HG02642 (cell line): ENCODE data around the gene ZNF296.
A peak's percentile ranks its signal among the peaks of the same experiment; 100 is the strongest.
"Not testable (repeated sequence)": the region's sequence is repeated elsewhere in the genome, so short reads cannot be mapped to it uniquely, and the experiment has no call there.

Experiments
- ATAC-seq: cut with Tn5 transposase; IDR thresholded peaks from one replicate; pipeline ENCODE4 v1.9.1; 2021; ENCODE audit warnings: mild to moderate bottlenecking; ENCODE audit not compliant: unreplicated experiment, poor library complexity

ZNF296 gene

DNA sequence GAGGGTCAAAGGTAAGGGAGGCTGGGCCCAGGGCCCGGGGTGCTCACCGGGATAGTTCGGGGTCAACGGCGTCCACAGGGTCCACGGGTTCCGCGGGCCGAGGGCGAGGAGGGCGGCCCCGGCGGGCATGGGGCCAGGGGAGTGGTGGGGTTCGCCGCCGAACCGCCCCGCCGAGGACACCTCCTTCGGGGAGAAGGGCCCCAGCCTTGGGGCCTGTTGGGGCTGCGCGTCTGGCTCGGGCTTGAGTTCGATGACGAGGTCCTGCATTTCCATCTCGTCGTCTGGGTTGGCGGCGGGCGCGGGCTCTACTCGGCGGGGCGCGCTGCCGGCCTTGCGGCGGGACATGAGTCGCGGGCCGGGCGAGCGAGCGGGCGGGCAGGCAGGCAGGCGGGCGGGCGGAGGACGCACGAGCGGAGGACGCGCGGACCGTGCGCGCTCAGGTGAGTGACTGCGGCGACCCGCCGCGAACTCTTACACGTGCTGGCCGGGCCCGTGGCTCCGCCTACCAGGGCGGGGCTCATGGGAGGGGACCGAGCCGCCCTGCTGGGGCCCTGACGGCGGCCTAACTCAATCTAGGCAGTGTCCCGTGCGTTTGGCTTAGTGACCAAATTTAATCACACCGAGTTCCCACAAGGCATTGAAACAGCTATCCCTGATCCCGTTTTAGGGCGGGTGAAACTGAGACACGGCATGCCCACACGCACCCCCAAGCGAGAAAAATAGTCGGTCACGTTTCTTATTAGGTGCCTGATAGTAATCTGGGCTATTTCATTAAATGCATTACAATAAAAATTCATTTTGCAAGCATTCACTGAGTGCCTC, at the start of gene ZNF296:
Gene ZNF296, minus strand, starts transcription at position 450 of the 822 bp plus-strand sequence. Its CDS starts 105 bp downstream, at position 345.
- ATAC-seq = peak; percentile 48

DNA sequence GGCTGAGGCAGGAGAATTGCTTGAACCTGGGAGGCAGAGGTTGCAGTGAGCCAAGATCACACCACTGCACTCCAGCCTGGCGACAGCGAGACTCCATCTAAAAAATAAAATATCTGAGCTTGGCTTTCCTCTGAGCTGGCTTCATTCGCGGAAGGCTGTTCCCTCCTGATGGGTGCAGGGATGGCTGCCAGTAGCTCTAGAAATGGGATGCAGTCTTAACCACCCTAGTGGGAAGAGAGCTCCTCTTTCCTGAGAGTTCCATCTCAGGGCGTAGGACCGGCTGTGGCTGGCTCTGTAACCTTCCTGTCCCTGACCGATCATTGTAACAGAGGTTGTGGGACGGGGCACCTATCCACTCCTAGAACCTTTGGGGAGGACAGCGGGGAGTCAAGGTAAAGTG, 49.1 kb upstream of the ZNF296 start:
- no peak for ATAC-seq

- no peak for ATAC-seq
Observed at GRCh38 chr19:45124021-45124420, 47.7 kb upstream of the ZNF296 start.

DNA sequence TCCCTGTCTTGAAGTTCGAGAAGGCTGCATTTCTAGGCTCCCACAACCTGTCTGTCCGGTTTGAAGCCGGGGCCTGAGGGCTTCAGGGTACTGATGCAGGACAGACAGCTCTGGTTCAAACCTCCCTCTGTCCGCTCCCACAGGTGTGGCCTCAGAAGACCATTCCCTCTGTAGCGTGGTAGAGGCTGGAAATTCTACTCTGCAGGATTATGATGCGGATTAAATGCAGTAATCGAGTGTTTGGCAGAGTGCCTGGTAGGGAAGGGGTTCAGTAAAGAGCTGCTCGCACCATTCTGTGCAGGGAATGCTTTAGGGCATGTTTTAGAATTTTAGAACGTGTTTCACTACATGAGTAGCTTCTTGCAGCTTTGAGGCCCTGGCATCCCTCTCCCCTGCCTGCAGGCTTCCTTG, 47.2 kb upstream of the ZNF296 start:
- ATAC-seq = no peak

- ATAC-seq = no peak
Observed at GRCh38 chr19:45122832-45123231, 46.6 kb upstream of the ZNF296 start.

GRCh38 chr19:45121827-45122345, 45.6 kb upstream of the ZNF296 start:
- no peak for ATAC-seq

DNA sequence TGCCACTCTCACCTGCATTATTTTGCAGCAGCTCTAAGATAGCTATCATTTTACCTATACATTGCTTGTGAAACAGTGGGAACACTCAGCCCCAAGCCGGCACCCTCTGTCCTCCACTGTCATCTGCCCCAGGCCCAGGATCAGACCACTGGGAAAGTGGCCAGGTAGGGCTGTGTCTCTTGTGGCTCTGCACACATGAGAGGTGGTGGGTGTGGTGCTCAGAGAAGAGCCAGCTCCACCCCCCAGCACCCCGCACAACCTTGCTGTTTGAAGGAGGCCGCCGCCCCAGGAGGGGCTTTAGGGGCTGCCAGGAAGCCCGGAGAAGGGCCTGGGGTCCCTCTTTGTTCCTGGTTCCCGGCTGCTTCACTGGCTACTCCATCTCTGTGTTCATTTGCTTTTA, 43.3 kb upstream of the ZNF296 start:
- ATAC-seq = no peak

DNA sequence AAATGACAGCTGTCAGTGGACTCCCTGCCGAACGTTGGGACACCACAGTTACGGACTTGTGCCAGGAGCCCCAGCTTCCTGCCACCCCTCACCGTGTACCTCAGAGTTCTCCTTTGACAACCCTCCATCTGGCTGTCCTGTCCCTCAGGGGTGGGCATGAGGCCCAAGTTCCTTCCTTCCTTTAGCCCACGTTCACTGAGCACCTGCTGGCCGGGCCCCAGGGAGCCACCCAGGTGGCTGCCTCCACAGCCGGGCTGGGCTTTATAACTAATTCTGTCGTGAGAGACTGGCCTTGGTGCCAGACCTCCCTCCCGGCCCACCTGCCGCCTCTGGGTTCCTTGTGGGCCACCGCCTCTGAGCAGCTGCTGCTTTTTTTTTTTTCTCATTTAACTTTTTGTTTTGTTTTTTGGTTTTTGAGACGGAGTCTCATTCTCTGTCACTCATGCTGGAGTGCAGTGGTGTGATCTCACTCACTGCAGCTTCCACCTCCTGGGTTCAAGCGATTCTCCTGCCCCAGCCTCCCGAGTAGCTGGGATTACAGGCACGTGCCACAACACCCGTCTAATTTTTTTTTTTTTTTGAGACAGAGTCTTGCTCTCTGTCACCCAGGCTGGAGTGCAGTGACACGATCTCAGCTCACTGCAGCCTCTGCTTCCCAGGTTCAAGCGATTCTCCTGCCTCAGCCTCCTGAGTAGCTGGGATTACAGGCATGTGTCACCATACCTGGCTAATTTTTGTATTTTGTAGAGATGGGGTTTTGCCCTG, 42.5 kb upstream of the ZNF296 start:
- ATAC-seq = peak; percentile 43

DNA sequence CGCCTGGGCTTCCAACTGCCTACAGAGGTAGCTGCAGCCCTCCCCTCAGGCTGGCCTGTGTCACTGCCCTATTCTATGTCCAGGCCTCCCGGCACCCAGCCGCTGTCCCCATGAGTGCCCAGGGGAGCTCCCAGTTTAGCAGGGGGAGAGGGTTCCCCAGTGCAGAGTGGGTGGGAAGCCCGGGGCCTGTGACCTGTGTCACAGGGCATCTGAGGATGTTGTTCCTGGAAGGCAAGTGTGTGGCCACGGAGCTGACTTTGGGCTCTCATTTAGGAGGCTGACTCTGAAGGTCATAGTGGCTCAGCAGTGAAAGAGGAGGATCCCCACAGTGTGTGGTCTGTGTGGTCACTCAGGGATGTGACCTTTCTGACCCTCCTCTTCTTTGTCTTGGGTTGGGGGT, 41.8 kb upstream of the ZNF296 start:
- peak; percentile 13 for ATAC-seq

DNA sequence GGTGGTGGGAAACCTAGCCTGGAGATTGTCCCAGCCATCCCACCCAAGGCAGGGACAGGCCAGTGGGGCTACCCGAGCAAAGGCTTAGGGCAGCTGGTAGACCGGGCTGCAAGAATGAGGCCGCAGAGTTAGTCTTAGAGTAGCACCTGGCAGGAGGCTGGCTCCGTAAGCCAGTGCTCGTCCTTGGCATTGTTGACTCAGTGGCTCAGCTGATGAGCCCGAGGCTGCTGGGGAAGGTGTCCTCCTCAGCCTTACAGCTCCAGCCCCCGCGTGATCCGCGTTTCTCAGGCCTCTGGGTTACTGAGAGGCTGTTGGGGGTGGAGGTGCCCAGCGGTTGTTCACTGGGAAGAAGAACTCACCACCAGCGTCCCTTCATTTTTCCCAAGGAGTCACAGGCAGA, 41.4 kb upstream of the ZNF296 start:
- no peak for ATAC-seq

DNA sequence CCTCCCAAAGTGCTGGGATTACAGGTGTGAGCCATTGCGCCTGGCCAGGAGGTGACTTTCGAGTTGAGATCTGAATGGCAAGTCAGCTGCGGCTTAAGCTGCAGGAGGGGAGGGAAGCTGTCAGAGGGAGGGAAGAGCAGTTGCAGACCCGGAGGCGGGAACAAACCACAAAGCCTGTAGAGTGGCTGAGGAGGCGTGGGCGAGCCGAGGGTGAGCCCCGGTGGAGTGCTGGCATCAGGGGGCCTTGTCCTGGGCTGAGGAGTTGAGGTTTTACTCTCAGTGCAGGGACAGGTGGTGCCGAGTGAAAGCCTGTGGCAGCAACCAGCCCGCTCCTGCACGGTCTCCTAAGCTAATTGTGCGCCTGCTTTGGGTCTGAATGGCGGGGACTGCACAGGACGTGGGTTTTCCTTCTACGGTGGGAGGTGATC, 40.9 kb upstream of the ZNF296 start:
- ATAC-seq = peak; percentile 43

- ATAC-seq = no peak
Observed at GRCh38 chr19:45115809-45116615, 39.7 kb upstream of the ZNF296 start.

- ATAC-seq = no peak
Observed at GRCh38 chr19:45114116-45114515, 37.8 kb upstream of the ZNF296 start.

GRCh38 chr19:45113628-45114027, 37.4 kb upstream of the ZNF296 start:
- no peak for ATAC-seq

GRCh38 chr19:45112111-45112827, 36.0 kb upstream of the ZNF296 start:
- no peak for ATAC-seq

- no peak for ATAC-seq
Observed at GRCh38 chr19:45110851-45111266, 34.6 kb upstream of the ZNF296 start.

- ATAC-seq = no peak
Observed at GRCh38 chr19:45107621-45108150, 31.4 kb upstream of the ZNF296 start.

- not testable (repeated sequence) for ATAC-seq
Observed at GRCh38 chr19:45106363-45106762, 30.1 kb upstream of the ZNF296 start.

GRCh38 chr19:45104658-45105349, 28.5 kb upstream of the ZNF296 start:
- ATAC-seq = no peak
